Tibial artery (tissue), 4 donors: Measurements from ENCODE around the gene GANC.

ENCODE experiments used
- DNase-seq, 2 donors: peaks; one replicate each; pipeline ENCODE4 v3.0.0-alpha.2; 2019
- H3K27ac ChIP-seq, 2 donors: fragments of 200-600 bp; sonication (generic) in 1 of 2; 1 replicate in 1 of 2; 2 replicates in 1 of 2; pipeline ENCODE4 v1.5.1; 2018 to 2019; ENCODE audit warnings: mild to moderate bottlenecking in 1 of 2
- H3K27me3 ChIP-seq, 2 donors: fragments of 200-600 bp; sonication (generic) in 1 of 2; one replicate each; pipeline versions ENCODE4 v1.5.1 to v1.6.0; 2016 to 2019
- H3K36me3 ChIP-seq, 3 donors: fragments of 200-600 bp; sonication (generic) in 2 of 3; one replicate each; pipeline ENCODE4 v1.5.1; 2016 to 2019; ENCODE audit warnings: mild to moderate bottlenecking in 2 of 3
- H3K4me1 ChIP-seq, 4 donors: fragments of 200-600 bp; sonication (generic) in 2 of 4; 1 replicate in 3 of 4; 2 replicates in 1 of 4; pipeline ENCODE4 v1.5.1; 2016 to 2019
- H3K4me3 ChIP-seq, 2 donors: fragments of 200-600 bp; sonication (generic) in 1 of 2; 1 replicate in 1 of 2; 2 replicates in 1 of 2; pipeline ENCODE4 v1.5.1; 2018 to 2019; ENCODE audit warnings: mild to moderate bottlenecking in 2 of 2
- H3K9me3 ChIP-seq, 3 donors: fragments of 200-600 bp; sonication (generic) in 1 of 3; one replicate each; pipeline ENCODE4 v1.5.1; 2016 to 2019
- intact Hi-C: fragments of 100-400 bp; cut with DNase I; formaldehyde crosslinking; loops from one replicate; pipeline ENCODE4 v1.15.0; 2023; ENCODE audit warnings: low total_unique reads
- TF ChIP-seq, protein P1 (sequence below), 2 experiments: fragments of 200-600 bp in 1 of 2; fragments of 450-650 bp in 1 of 2; IDR thresholded peaks; one replicate each; pipeline ENCODE4 v1.5.1; 2017 to 2019; ENCODE audit warnings: antibody characterized with exemption in 2 of 2, mild to moderate bottlenecking in 1 of 2, moderate library complexity in 1 of 2

Gene GANC

DNA sequence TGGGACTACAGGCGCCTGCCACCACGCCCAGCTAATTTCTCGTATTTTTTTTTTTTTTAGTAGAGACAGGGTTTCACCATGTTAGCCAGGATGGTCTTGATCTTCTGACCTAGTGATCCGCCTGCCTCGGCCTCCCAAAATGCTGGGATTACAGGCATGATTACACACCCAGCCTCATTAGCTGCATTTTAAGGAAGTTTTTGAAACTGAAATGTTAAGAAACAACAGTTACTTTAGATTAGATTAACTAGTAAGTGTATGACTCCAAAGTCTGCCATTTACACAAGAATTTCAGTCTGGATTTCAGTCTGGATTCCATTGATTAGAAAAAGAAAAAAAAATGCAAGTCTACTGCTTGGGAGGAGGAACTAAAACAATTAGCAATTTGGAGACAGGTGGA lies 40.4 kb upstream of the GANC start:
- Histone ChIP-seq H3K4me1 (no peaks in the 10 kb centered on the region), H3K27ac (no peak overlapping the region), H3K27me3 (no peaks in the 10 kb centered on the region), H3K9me3 (no peaks in the 10 kb centered on the region), H3K36me3 (peaks cover 26 to 89% (median 75%) of the 10 kb centered on the region in 3 donors), H3K4me3 (no peak overlapping the region)
- intact Hi-C loops = no loop called here
- no peak for DNase-seq
- TF ChIP-seq, protein P1, sequence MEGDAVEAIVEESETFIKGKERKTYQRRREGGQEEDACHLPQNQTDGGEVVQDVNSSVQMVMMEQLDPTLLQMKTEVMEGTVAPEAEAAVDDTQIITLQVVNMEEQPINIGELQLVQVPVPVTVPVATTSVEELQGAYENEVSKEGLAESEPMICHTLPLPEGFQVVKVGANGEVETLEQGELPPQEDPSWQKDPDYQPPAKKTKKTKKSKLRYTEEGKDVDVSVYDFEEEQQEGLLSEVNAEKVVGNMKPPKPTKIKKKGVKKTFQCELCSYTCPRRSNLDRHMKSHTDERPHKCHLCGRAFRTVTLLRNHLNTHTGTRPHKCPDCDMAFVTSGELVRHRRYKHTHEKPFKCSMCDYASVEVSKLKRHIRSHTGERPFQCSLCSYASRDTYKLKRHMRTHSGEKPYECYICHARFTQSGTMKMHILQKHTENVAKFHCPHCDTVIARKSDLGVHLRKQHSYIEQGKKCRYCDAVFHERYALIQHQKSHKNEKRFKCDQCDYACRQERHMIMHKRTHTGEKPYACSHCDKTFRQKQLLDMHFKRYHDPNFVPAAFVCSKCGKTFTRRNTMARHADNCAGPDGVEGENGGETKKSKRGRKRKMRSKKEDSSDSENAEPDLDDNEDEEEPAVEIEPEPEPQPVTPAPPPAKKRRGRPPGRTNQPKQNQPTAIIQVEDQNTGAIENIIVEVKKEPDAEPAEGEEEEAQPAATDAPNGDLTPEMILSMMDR (IDR thresholded peaks at IDR 0.05) = no peak

DNA sequence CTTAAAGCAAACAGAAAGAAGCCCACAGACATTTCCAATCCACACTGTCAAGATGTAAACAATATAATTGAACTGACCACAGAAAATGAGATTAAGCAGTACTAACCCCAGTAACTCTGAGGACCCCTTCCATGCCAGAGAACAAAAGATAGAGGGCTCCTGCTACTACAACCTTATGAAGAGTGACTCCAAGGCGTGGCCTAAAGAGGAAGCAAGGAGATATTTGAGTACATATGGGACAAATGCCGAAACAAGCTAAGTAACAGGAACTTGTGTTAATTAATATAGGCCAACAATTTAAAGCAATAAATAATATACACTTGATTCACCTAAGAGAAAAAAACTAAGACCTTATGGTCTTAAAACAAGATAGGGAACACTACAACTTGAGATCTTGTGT lies 39.9 kb upstream of the GANC start:
- Histone ChIP-seq H3K27ac (no peak overlapping the region), H3K4me3 (no peak overlapping the region), H3K36me3 (peaks cover 28 to 93% (median 70%) of the 10 kb centered on the region in 3 donors), H3K27me3 (no peaks in the 10 kb centered on the region), H3K4me1 (no peaks in the 10 kb centered on the region), H3K9me3 (no peaks in the 10 kb centered on the region)
- intact Hi-C loops = no loop called here
- TF ChIP-seq, protein P1 (IDR thresholded peaks at IDR 0.05) = no peak
- no peak for DNase-seq

DNA sequence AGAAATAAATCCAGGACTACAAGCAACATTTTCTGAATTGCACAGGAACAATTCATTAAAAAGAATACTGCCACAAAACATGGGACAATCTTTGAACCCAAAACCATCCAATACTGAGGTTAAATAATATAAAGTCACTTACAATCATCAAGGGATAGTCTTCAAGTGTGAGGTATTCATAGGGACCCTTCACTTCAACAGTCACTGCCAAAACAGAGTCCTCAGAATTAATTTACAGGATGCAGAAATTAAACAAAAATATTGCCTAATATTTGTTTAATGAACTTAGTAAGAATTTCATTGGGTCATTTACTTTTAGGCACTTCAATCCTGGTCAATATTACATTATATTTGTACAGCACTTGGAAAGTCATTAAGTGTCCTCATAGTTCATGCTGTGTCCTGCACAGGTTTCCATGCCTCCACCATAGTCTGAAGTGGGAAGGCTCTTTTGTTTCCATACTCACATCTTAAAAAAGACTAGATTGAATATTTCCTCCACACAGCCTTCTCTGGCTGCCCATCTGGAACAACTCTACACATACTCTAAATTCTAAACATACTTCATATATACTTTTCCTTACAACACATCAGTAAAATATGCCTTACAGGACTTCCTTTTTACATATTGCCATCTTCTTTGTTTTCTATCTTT lies 33.3 kb upstream of the GANC start:
- no peaks in the 10 kb centered on the region for H3K27me3 ChIP-seq
- H3K9me3 ChIP-seq = no peaks in the 10 kb centered on the region
- TF ChIP-seq, protein P1 (IDR thresholded peaks at IDR 0.05) = no peak
- no peak overlapping the region for H3K4me3 ChIP-seq
- no peaks in the 10 kb centered on the region for H3K4me1 ChIP-seq
- no peak for DNase-seq
- peaks cover 19 to 70% (median 36%) of the 10 kb centered on the region in 3 donors for H3K36me3 ChIP-seq
- intact Hi-C loops = no loop called here
- H3K27ac ChIP-seq = no peak overlapping the region

- H3K36me3 ChIP-seq = peaks cover 19 to 59% (median 29%) of the 10 kb centered on the region in 3 donors
- intact Hi-C loops = no loop called here
- H3K27ac ChIP-seq = no peak overlapping the region
- no peak for DNase-seq
- no peaks in the 10 kb centered on the region for H3K27me3 ChIP-seq
- TF ChIP-seq, protein P1 (IDR thresholded peaks at IDR 0.05) = no peak
- H3K4me3 ChIP-seq = no peak overlapping the region
- H3K9me3 ChIP-seq = no peaks in the 10 kb centered on the region
- H3K4me1 ChIP-seq = no peaks in the 10 kb centered on the region
Observed at GRCh38 chr15:42240823-42241222, 32.2 kb upstream of the GANC start.

- intact Hi-C loops = no loop called here
- no peaks in the 10 kb centered on the region for H3K9me3 ChIP-seq
- H3K36me3 ChIP-seq = peaks cover 27 to 56% (median 28%) of the 10 kb centered on the region in 3 donors
- no peak overlapping the region for H3K4me3 ChIP-seq
- no peaks in the 10 kb centered on the region for H3K4me1 ChIP-seq
- no peak for DNase-seq
- TF ChIP-seq, protein P1 (IDR thresholded peaks at IDR 0.05) = no peak
- no peak overlapping the region for H3K27ac ChIP-seq
- H3K27me3 ChIP-seq = no peaks in the 10 kb centered on the region
Observed at GRCh38 chr15:42253300-42253699, 19.7 kb upstream of the GANC start.
